Bronchial epithelial cell (primary cell): Measurements from ENCODE around the gene ABCC2. TPM values are rescaled to one million over a fixed set of nuclear protein-coding genes. Genes with fewer than 3 reads are reported as not detected.

ENCODE experiments used
- DNase-seq: peaks from one replicate; pipeline ENCODE4 v3.0.0-alpha.2; 2010; ENCODE audit warnings: low read depth
- FAIRE-seq: peaks from 2 replicates; lab custom pipeline; 2011; peaks lifted over from hg19 to GRCh38; lab: Jason Lieb, UNC
- H3K27me3 ChIP-seq: 2 replicates; pipeline ENCODE4 v1.5.1; 2011; ENCODE audit warnings: low read length; ENCODE audit not compliant: control insufficient read depth, insufficient read depth
- H3K36me3 ChIP-seq: 2 replicates; pipeline ENCODE4 v1.5.1; 2011; ENCODE audit warnings: low read length; ENCODE audit not compliant: control insufficient read depth, insufficient read depth
- H3K4me3 ChIP-seq: 2 replicates; pipeline ENCODE4 v1.5.1; 2011; ENCODE audit warnings: mild to moderate bottlenecking, low read depth, low read length, control low read depth
- CTCF ChIP-seq: IDR thresholded peaks from 2 replicates; pipeline ENCODE4 v1.5.1; 2011; ENCODE audit warnings: mild to moderate bottlenecking, moderate library complexity, low read length, control low read depth, inconsistent platforms; ENCODE audit not compliant: insufficient read depth, severe bottlenecking
- total RNA-seq: library from RNA; depleted of rRNA; stranded (reverse); fragments of >200 nt; gene quantifications from 2 replicates; pipeline ENCODE4 v1.2.1, GENCODE V29; 2014

Gene ABCC2
- total RNA-seq, 1 donor from 2014 or later: 0.53 TPM

- DNase-seq (no peak), FAIRE-seq (no peak)
- no peak overlapping the region for H3K4me3 ChIP-seq
- TF ChIP-seq CTCF: no peak
- no peaks in the 10 kb centered on the region for H3K27me3 ChIP-seq
- H3K36me3 ChIP-seq: no peaks in the 10 kb centered on the region
These were observed 29.7 kb downstream of the ABCC2 start for GRCh38 chr10:99812177-99812576.

- no peak overlapping the region for H3K4me3 ChIP-seq
- FAIRE-seq: no peak
- H3K27me3 ChIP-seq: no peaks in the 10 kb centered on the region
- H3K36me3 ChIP-seq: no peaks in the 10 kb centered on the region
- DNase-seq: no peak
- no peak for TF ChIP-seq CTCF
These were observed 31.7 kb downstream of the ABCC2 start for GRCh38 chr10:99814143-99814542.

GRCh38 chr10:99815621-99816020 is 33.2 kb downstream of the ABCC2 start:
- DNase-seq: no peak
- H3K4me3 ChIP-seq: no peak overlapping the region
- no peak for FAIRE-seq

GRCh38 chr10:99827936-99828335 is 45.5 kb downstream of the ABCC2 start:
- no peaks in the 10 kb centered on the region for H3K27me3 ChIP-seq
- no peak for DNase-seq
- FAIRE-seq: no peak
- H3K36me3 ChIP-seq: no peaks in the 10 kb centered on the region
- TF ChIP-seq CTCF: no peak
- H3K4me3 ChIP-seq: no peak overlapping the region

More at GRCh38 chr10:99815621-99816020, 33.2 kb downstream of the ABCC2 start:
- no peak for TF ChIP-seq CTCF
- no peaks in the 10 kb centered on the region for H3K36me3 ChIP-seq
- no peaks in the 10 kb centered on the region for H3K27me3 ChIP-seq

GRCh38 chr10:99828464-99828863 is 46.0 kb downstream of the ABCC2 start:
- TF ChIP-seq CTCF: no peak
- DNase-seq: no peak
- Histone ChIP-seq H3K27me3 (no peaks in the 10 kb centered on the region), H3K36me3 (no peaks in the 10 kb centered on the region), H3K4me3 (no peak overlapping the region)
- FAIRE-seq: peak; percentile 7

- DNase-seq: no peak
- FAIRE-seq: no peak
- H3K4me3 ChIP-seq: no peak overlapping the region
- TF ChIP-seq CTCF: no peak
- no peaks in the 10 kb centered on the region for H3K27me3 ChIP-seq
- no peaks in the 10 kb centered on the region for H3K36me3 ChIP-seq
These were observed 50.0 kb downstream of the ABCC2 start for GRCh38 chr10:99832439-99832838.
